Stimulated activated CD4-positive, alpha-beta T cell treated with anti-CD3 and anti-CD28 coated beads, Interleukin-15, amount 100 ng/mL, for 24 hours (primary cell): ENCODE measurements around the gene PDGFB.

Experiments used
- DNase-seq: peaks from one replicate; pipeline ENCODE4 v3.0.0-alpha.2; 2020

PDGFB gene

GRCh38 chr22:39253435-39254070, 8.8 kb upstream of the PDGFB start:
- DNase-seq = peak; percentile 58

- DNase-seq = no peak
These were observed 8.0 kb upstream of the PDGFB start for GRCh38 chr22:39252461-39253434.

DNA sequence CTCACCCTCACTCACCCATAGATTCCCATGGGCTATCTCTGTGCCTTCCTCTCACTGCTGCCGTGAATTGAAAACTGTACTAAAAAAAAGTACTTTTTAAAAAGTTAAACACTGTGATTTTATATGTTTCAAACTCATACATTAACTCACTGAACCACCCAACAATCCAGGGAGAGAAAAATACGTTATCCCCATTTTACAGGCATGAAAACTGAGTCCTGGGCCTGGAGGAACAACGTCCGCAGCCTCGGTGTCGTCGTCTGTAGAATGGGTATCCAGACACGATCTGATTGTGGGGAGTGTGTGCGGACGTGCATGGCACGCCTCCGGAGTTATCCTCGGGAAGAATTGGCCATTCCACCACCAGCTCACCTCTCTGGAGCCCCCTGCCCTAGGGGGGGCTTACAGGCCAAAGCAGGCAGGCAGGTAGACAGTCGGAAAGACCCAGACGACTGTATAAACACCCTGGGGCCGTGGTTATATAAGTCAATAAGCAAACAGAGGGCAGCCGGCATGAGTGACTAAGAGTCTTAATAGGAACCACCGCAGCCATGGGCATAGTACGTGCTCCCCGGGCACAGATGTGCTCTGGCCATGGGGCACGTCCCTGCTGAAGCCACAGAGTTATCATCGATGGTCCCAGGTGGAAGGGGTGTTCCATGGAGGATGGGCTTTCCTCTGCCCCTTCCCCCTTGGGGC, 7.1 kb upstream of the PDGFB start:
- no peak for DNase-seq

- no peak for DNase-seq
These were observed 6.1 kb upstream of the PDGFB start for GRCh38 chr22:39250838-39251237.

- no peak for DNase-seq
These were observed 5.3 kb upstream of the PDGFB start for GRCh38 chr22:39250131-39250530.

DNA sequence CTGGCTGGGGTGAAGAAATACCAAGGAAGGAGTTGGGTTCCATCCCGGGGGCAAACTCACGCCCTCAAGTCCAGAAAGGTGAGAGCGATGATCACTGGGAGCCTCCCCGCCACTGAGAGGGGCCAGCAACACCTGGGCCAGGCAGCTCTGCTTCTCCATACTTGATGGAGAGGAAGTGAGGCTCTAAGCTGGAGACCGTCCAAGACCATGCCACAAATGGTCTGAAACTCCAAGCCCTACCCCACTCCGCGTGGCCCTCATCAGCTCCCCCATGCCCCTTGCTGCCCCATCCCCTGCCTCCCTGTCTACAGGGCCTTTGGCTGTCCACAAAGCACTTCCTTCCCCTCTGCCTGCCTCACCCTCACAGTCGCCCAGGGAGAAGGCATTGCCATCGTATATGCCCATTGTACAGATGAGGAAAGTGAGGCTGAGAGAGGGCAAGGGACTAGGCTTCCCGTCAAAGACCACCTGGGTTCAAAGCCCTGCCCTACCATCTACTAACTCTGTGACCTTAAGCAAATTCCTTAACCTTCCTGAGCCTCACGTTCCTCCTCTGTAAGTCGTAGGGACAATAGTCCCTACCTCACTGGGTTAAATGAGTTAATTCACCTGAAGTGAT, 4.4 kb upstream of the PDGFB start:
- no peak for DNase-seq

DNA sequence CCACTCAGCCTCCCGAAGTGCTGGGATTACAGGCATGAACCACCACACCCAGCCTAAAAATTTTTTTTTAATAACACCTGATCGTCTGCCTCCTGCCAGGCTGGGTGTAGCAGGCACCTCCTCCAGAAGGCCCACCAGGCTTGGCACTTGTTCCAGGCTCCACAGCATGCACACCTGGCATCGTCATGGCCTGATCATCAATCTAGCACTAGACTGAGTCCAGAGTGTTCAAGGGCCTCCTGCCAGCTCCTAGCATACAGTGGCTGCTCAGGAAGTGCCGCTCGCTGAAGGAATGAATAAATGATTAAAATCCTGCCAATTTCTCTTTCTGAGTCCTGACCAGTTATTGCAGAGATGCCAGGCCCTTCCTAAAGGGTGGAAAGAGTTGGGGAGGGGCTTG, 3.5 kb upstream of the PDGFB start:
- DNase-seq = no peak

DNA sequence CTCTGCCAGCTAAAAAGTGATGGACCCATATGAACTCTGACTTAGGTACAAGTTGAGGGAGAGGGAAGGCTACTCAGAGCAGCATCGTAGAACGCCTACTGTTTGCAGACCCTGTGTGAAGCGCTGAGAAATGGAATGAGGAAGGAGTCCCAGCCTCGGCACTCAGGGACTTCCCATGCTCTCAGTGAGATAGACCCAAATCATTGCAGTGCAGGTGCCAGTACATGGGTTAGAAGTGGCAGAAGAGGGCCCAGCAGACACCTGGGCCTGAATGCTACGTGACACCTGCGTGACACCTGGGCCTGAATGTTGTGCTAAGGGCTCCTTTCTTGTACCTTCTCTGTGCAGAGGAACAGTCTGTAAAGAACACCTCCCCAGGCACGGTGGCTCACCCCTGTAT, 2.6 kb upstream of the PDGFB start:
- no peak for DNase-seq

- no peak for DNase-seq
These were observed 2.0 kb upstream of the PDGFB start for GRCh38 chr22:39246690-39247332.

- no peak for DNase-seq
These were observed 1.4 kb upstream of the PDGFB start for GRCh38 chr22:39246217-39246616.

DNA sequence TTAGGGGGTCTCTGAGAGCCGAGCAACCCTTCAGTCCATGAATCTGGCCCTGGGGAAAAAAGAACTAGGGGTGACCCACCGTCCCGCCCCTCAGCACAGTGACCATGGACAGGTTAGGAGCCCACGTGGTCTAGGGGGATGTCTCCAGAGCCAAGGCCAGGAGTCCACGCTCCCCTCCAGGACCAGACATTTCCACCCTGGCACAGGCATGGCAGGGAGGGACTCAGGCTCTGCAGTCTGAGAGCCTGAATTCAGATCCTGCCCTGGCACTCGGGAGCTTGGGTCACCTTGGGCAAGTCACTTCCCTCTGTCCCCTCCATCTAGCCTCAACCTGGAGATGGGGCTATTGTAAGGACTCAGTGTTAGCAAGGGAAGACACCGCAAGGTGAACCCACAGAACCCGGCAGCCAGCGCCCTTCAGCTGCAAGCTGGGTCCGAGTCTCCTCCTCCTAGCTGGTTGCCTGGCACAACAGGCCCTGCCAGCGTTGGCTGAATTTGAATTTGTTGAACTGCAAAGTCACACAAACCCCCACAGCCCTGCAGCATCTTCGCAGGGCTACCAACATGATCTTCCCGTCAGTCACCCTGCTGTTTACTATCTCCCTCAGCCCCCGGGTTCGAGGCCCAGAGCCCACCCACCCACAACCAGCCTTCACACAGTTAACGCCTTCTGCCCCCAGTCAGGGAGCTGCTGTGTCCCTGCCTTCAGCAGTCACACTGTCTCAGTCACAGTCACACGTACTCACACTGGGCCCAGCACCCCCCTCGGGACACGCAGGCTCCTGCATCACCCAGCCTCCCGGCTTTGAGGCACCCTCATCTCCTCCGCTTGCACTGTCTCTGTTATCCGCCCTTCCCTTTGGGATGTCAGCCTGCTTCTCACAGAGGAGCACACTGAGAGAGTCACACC, 603 bp upstream of the PDGFB start:
- DNase-seq = no peak

DNA sequence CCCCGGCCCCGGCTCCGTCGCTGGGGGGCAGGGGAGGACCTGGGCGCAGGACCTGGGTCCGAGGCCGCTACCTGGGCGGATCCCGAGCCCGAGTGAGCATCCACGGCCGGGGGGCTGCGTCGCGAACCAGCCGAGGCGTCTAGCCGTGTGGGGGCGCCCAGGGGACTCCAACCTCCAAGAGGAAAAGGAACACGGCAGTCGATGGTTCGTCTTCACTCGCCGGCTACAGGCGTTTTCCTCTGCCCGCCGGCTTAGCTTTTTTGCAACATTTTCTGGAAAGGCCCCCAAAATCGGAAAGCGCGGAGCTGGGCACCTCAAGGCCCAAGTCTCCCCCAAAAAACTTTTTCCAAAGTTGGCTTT, 666 bp downstream of the PDGFB start:
- DNase-seq = no peak

DNA sequence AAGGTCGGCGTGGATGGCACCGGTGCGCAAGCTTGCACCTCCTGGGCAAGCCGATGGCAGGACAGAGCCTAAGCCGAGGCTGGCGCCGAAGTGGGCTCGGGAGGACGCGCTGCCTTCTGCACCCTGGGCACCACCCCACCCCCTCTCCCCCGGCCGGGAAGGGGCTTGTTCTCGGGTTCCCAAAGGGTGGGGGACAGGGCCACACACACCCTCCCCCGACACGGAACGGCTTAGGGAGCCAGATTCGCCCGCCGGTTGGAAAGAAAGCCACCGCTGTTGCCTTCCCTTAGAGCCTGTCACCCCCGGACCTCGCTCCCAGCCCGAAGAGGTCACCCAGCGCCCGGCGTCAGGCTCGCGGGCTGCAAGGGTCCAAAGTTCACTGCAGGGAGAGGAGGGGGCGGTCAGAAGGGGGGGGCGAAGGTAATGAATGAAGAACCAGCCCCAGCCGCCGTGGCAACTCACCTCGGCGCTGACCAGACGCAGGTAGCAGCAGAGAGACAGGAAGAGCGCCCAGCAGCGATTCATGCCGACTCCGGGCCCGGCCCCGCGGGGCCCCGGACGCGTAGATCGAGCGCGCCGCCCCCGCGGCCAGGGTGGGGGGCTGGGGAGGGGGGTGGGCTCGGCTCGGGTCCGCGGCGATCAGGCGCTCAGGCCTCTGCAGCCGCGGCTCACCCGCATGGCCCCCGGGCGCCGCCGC, 1.2 kb downstream of the PDGFB start:
- DNase-seq = no peak

DNA sequence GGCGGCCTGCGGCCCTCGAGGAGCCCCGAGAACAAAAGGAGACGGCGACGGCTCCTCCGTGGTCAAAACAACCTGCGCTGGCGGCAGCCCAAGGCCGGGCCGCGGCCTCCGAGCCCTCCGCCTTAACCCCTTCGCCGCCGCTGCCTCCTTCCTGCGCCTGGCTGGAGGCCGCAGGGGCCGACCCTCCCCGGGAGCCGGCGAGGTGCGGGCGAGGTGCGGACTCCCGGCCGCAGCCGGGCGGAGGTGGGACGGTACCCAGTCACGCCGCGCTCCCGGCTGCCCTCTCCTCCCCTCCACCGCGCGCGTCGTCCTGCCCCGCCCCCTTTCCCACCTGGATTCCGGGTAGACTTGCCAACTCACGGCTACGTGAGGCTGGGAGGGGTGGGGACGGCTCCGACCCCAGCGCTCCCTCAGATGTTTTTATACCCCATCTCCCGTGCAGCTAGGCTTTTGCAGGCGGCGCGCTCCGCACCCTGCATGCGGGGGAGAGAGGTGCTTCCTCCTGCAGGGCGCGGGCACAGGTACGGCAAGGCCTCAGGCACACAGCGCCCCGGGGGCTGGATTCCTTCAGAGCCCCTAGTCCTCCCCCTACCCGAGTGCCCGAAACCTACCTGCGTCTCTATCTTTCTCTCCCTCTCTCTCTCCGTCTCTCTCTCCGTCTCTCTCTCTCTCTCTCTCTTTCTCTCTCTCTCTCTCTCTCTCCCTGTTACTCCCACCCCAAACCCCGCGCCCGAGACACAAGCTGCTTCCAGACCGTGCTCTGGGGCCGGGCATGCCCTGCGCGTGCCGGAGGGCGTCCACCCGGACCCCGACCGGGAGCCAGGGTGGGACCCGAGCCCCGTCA, 2.0 kb downstream of the PDGFB start:
- DNase-seq = peak; percentile 40

- no peak for DNase-seq
These were observed 2.8 kb downstream of the PDGFB start for GRCh38 chr22:39241794-39242594.

- peak; percentile 38 for DNase-seq
These were observed 3.7 kb downstream of the PDGFB start for GRCh38 chr22:39240831-39241793.

DNA sequence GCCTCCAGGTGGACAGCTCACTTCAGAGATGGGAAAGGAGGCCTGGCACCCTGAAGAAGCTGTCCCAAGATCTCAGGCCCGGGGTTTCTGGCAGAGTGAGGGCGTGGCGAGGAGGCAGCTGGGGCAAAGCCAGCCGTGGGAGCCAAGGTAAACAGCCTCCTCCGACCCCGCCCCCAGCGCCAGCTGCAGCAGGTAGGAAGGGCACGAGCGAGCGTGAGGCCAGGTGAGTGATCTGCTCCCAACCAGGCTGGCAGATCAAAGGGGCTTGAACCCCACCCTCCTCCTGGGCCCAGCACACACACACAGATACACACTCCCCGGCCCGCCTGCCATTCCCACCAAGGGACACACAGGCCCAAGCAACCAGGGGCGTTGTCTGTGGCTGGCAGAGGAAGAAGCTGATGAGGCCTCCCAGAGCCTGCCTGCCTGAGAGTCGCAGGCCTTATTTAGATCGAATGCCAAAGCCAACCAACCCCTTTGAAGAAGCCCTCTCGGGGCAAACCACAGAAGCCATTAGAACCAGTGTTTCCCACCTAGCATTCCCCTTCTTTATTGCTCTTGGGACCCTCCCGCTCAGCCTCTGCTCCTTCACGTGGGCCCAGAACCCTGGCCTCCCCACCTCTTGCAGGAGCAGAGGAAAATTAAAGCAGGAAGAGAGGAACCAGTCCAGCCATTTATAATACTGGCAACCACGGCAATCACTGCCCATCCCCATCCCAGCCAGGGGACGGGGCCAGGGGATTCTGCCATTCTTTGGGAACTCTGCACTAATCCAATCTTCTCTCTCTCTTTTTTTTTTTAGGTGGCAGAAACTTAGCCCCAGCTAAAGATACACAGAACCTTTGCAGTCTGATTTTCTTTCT, 5.0 kb downstream of the PDGFB start:
- DNase-seq = no peak
